ENCODE data around the gene KRT17. TPM values are rescaled to one million over a fixed set of nuclear protein-coding genes. Genes with fewer than 3 reads are reported as not detected.
"Not testable (repeated sequence)": the region's sequence is repeated elsewhere in the genome, so short reads cannot be mapped to it uniquely, and the experiment has no call there.

The KRT17 gene
- total RNA-seq, 1 experiment from 2014 or later = 1.5 TPM

DNA sequence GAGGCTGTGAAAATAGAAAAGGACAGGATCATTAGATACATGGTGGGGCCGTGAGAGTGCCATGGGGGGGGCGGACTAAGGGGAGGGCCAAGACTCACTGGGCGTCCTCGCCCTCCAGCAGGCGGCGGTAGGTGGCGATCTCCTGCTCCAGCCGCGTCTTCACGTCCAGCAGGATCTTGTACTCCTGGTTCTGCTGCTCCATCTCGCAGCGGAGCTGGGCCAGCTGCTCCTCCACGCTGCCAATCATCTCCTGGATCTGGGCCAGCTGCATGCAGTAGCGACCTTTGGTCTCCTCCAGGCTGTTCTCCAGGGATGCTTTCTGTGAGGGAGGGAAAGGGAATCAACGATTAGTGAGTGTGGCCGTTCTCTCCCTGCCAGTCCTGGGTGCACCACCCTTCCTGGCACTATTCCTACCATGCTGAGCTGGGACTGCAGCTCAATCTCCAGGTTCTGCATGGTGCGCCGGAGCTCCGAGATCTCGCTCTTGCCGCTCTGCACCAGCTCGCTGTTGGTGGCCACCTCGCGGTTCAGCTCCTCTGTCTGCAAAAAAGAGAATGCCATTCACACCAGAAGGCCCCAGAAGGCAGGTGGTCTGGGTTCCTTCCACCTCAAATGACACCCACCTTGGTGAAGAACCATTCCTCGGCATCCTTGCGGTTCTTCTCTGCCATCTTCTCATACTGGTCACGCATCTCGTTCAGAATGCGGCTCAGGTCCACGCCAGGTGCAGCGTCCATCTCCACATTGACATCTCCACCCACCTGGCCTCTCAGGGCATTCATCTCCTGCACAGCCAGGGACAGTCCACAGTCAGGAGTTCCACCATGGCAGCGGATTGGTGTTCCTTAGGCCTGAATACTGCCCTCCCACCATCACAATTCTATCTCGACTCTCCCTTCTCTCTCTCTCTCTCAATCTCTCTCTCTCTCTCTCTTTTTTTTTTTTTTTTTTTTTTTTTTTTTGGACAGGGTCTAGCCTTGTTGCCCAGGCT, 40.9 kb downstream of the KRT17 start:
- Mint-ChIP-seq H3K9me3 (no peaks in the 10 kb centered on the region), H3K4me3 (no peak overlapping the region), H3K36me3 (no peaks in the 10 kb centered on the region), H3K27me3 (ENCODE audit: low read depth) (peaks cover 23% of the 10 kb centered on the region), H3K27ac (no peak overlapping the region), H3K4me1 (peaks cover 11% of the 10 kb centered on the region)
- ChIA-PET POLR2A (no interaction called here), CTCF (interaction anchor here (0.6 to 3.8 kb wide), 8 partner anchors 34 to 171 kb away, joined by 3 to 22 read pairs (median 6); no protein-coding TSS in a partner anchor)
- DNase-seq (ENCODE audit: low spot score) = no peak
- TF ChIP-seq NFATC4 (CRISPR knock-in tag; IDR thresholded peaks at IDR 0.05) (no peak), TEAD4 (CRISPR knock-in tag; IDR thresholded peaks at IDR 0.05) (no peak), RORB (CRISPR knock-in tag; IDR thresholded peaks at IDR 0.05) (no peak), ATF1 (CRISPR knock-in tag; IDR thresholded peaks at IDR 0.05) (no peak), NFE2L1 (CRISPR knock-in tag; IDR thresholded peaks at IDR 0.05) (no peak), IRF2 (CRISPR knock-in tag; IDR thresholded peaks at IDR 0.05; ENCODE audit: borderline replicate concordance, low read depth) (no peak)
- TF ChIP-seq, protein P1, sequence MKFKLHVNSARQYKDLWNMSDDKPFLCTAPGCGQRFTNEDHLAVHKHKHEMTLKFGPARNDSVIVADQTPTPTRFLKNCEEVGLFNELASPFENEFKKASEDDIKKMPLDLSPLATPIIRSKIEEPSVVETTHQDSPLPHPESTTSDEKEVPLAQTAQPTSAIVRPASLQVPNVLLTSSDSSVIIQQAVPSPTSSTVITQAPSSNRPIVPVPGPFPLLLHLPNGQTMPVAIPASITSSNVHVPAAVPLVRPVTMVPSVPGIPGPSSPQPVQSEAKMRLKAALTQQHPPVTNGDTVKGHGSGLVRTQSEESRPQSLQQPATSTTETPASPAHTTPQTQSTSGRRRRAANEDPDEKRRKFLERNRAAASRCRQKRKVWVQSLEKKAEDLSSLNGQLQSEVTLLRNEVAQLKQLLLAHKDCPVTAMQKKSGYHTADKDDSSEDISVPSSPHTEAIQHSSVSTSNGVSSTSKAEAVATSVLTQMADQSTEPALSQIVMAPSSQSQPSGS (CRISPR knock-in tag; IDR thresholded peaks at IDR 0.05; ENCODE audit: borderline replicate concordance, low read depth) = no peak
- TF ChIP-seq, protein P2, sequence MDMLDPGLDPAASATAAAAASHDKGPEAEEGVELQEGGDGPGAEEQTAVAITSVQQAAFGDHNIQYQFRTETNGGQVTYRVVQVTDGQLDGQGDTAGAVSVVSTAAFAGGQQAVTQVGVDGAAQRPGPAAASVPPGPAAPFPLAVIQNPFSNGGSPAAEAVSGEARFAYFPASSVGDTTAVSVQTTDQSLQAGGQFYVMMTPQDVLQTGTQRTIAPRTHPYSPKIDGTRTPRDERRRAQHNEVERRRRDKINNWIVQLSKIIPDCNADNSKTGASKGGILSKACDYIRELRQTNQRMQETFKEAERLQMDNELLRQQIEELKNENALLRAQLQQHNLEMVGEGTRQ (CRISPR knock-in tag; IDR thresholded peaks at IDR 0.05) = no peak
- TF ChIP-seq, protein P3, sequence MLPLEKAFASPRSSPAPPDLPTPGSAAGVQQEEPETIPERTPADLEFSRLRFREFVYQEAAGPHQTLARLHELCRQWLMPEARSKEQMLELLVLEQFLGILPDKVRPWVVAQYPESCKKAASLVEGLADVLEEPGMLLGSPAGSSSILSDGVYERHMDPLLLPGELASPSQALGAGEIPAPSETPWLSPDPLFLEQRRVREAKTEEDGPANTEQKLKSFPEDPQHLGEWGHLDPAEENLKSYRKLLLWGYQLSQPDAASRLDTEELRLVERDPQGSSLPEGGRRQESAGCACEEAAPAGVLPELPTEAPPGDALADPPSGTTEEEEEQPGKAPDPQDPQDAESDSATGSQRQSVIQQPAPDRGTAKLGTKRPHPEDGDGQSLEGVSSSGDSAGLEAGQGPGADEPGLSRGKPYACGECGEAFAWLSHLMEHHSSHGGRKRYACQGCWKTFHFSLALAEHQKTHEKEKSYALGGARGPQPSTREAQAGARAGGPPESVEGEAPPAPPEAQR (CRISPR knock-in tag; IDR thresholded peaks at IDR 0.05) = no peak
- TF ChIP-seq, protein P4, sequence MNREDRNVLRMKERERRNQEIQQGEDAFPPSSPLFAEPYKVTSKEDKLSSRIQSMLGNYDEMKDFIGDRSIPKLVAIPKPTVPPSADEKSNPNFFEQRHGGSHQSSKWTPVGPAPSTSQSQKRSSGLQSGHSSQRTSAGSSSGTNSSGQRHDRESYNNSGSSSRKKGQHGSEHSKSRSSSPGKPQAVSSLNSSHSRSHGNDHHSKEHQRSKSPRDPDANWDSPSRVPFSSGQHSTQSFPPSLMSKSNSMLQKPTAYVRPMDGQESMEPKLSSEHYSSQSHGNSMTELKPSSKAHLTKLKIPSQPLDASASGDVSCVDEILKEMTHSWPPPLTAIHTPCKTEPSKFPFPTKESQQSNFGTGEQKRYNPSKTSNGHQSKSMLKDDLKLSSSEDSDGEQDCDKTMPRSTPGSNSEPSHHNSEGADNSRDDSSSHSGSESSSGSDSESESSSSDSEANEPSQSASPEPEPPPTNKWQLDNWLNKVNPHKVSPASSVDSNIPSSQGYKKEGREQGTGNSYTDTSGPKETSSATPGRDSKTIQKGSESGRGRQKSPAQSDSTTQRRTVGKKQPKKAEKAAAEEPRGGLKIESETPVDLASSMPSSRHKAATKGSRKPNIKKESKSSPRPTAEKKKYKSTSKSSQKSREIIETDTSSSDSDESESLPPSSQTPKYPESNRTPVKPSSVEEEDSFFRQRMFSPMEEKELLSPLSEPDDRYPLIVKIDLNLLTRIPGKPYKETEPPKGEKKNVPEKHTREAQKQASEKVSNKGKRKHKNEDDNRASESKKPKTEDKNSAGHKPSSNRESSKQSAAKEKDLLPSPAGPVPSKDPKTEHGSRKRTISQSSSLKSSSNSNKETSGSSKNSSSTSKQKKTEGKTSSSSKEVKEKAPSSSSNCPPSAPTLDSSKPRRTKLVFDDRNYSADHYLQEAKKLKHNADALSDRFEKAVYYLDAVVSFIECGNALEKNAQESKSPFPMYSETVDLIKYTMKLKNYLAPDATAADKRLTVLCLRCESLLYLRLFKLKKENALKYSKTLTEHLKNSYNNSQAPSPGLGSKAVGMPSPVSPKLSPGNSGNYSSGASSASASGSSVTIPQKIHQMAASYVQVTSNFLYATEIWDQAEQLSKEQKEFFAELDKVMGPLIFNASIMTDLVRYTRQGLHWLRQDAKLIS (CRISPR knock-in tag; IDR thresholded peaks at IDR 0.05; ENCODE audit: borderline replicate concordance) = no peak
- TF ChIP-seq, protein P5, sequence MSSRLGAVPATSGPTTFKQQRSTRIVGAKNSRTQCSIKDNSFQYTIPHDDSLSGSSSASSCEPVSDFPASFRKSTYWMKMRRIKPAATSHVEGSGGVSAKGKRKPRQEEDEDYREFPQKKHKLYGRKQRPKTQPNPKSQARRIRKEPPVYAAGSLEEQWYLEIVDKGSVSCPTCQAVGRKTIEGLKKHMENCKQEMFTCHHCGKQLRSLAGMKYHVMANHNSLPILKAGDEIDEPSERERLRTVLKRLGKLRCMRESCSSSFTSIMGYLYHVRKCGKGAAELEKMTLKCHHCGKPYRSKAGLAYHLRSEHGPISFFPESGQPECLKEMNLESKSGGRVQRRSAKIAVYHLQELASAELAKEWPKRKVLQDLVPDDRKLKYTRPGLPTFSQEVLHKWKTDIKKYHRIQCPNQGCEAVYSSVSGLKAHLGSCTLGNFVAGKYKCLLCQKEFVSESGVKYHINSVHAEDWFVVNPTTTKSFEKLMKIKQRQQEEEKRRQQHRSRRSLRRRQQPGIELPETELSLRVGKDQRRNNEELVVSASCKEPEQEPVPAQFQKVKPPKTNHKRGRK (CRISPR knock-in tag; IDR thresholded peaks at IDR 0.05; ENCODE audit: borderline replicate concordance) = no peak
- TF ChIP-seq, protein P6, sequence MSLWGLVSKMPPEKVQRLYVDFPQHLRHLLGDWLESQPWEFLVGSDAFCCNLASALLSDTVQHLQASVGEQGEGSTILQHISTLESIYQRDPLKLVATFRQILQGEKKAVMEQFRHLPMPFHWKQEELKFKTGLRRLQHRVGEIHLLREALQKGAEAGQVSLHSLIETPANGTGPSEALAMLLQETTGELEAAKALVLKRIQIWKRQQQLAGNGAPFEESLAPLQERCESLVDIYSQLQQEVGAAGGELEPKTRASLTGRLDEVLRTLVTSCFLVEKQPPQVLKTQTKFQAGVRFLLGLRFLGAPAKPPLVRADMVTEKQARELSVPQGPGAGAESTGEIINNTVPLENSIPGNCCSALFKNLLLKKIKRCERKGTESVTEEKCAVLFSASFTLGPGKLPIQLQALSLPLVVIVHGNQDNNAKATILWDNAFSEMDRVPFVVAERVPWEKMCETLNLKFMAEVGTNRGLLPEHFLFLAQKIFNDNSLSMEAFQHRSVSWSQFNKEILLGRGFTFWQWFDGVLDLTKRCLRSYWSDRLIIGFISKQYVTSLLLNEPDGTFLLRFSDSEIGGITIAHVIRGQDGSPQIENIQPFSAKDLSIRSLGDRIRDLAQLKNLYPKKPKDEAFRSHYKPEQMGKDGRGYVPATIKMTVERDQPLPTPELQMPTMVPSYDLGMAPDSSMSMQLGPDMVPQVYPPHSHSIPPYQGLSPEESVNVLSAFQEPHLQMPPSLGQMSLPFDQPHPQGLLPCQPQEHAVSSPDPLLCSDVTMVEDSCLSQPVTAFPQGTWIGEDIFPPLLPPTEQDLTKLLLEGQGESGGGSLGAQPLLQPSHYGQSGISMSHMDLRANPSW (CRISPR knock-in tag; conservative IDR thresholded peaks at IDR 0.05; ENCODE audit: low read depth) = no peak
- TF ChIP-seq, protein P7, sequence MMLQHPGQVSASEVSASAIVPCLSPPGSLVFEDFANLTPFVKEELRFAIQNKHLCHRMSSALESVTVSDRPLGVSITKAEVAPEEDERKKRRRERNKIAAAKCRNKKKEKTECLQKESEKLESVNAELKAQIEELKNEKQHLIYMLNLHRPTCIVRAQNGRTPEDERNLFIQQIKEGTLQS (CRISPR knock-in tag; conservative IDR thresholded peaks at IDR 0.05) = no peak
- TF ChIP-seq, protein P8, sequence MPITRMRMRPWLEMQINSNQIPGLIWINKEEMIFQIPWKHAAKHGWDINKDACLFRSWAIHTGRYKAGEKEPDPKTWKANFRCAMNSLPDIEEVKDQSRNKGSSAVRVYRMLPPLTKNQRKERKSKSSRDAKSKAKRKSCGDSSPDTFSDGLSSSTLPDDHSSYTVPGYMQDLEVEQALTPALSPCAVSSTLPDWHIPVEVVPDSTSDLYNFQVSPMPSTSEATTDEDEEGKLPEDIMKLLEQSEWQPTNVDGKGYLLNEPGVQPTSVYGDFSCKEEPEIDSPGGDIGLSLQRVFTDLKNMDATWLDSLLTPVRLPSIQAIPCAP (CRISPR knock-in tag; IDR thresholded peaks at IDR 0.05) = no peak
- TF ChIP-seq, protein P9, sequence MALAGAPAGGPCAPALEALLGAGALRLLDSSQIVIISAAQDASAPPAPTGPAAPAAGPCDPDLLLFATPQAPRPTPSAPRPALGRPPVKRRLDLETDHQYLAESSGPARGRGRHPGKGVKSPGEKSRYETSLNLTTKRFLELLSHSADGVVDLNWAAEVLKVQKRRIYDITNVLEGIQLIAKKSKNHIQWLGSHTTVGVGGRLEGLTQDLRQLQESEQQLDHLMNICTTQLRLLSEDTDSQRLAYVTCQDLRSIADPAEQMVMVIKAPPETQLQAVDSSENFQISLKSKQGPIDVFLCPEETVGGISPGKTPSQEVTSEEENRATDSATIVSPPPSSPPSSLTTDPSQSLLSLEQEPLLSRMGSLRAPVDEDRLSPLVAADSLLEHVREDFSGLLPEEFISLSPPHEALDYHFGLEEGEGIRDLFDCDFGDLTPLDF (CRISPR knock-in tag; IDR thresholded peaks at IDR 0.05) = no peak
- ATAC-seq = no peak

DNA sequence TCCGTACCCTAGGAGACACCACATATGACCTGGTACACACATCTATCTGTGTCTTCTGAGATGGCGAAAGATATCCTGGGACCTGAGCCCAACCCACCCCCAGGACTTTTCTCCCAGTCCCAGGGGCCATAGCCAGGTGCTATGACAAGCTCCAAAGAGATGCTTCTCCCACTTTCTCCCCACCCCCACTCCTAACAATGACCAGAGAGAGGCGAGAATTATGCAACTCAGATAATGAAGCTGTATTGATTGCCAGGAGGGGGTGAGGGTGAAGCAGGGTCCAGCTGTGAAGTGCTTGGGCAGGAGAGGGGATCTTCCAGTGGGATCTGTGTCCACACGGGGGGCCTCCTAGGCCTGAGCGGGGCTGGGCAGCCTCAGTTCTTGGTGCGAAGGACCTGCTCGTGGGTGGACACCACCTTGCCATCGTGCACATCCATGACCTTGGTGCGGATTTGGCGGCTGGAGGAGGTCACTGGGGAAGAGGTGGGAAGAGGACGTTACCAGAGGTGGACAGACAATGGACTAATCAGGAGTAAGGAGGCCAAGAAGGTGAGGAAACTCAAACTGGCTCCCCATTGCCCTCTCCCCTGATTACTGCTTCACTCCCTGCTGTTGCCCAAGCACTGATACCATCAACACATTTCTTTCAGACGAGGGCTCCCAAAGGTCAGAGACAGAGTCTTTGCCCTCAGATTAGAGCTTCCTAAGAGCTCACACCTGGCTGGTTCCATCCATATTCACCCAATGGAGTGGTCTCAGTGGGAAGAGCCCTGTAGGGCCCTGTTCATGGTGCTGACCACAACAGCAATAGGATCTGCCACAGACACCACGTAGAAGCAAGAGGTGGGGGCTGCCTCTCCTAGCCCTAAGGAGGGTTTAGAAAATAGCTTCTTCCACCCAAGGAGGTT, 42.1 kb downstream of the KRT17 start:
- H3K9me3 Mint-ChIP-seq; H3K27ac Mint-ChIP-seq; DNase-seq (ENCODE audit: low spot score); H3K4me3 Mint-ChIP-seq; H3K36me3 Mint-ChIP-seq; POLR2A ChIA-PET; ATAC-seq: not testable (repeated sequence)
- CTCF ChIA-PET = interaction anchor here (1.5 to 3.8 kb wide), 4 partner anchors 32 to 81 kb away, joined by 5 to 22 read pairs (median 12); no protein-coding TSS in a partner anchor
- H3K27me3 Mint-ChIP-seq (ENCODE audit: low read depth) = peaks cover 23% of the 10 kb centered on the region
- peaks cover 11% of the 10 kb centered on the region for H3K4me1 Mint-ChIP-seq

Data from WTC11 (cell line).